H1 (cell line): ENCODE data around the gene USP17L13. TPM values are rescaled to one million over a fixed set of nuclear protein-coding genes. Genes with fewer than 3 reads are reported as not detected.
"Not testable (repeated sequence)": the region's sequence is repeated elsewhere in the genome, so short reads cannot be mapped to it uniquely, and the experiment has no call there.

Experiments used
- CTCF ChIA-PET: fragments of 300-600 bp; sonication (Branson Sonifier 250); formaldehyde crosslinking; loops from one replicate; lab custom pipeline; 2021; ENCODE audit not compliant: partially characterized antibody; lab: Charles Lee
- POLR2A ChIA-PET: fragments of 300-600 bp; sonication (Branson Sonifier 250); formaldehyde crosslinking; loops from one replicate; lab custom pipeline; 2021; ENCODE audit warnings: inconsistent platforms; ENCODE audit not compliant: partially characterized antibody; lab: Charles Lee
- DNase-seq, 2 experiments: peaks; one replicate each; pipeline versions ENCODE4 v3.0.0 to v3.0.0-alpha.2; 2010 to 2022; ENCODE audit warnings: low spot score in 2 of 2, low read depth in 1 of 2, mixed read lengths in 1 of 2
- FAIRE-seq: peaks from 2 replicates; lab custom pipeline; 2011; peaks lifted over from hg19 to GRCh38; lab: Jason Lieb, UNC
- H2AFZ ChIP-seq: 2 replicates; pipeline ENCODE4 v1.8.1; 2012; ENCODE audit warnings: low read length, inconsistent platforms
- H2AK5ac ChIP-seq: 2 replicates; pipeline ENCODE4 v1.6.1; 2013; ENCODE audit warnings: low read depth, low read length
- H2BK120ac ChIP-seq: replicated peaks from 2 replicates; pipeline ENCODE3; 2013; ENCODE audit warnings: low read depth, low read length, inconsistent platforms
- H2BK12ac ChIP-seq: 2 replicates; pipeline ENCODE4 v1.6.1; 2013; ENCODE audit warnings: low read depth, low read length
- H2BK15ac ChIP-seq: 2 replicates; pipeline ENCODE4 v1.6.1; 2013; ENCODE audit warnings: low read length
- H2BK20ac ChIP-seq: 2 replicates; pipeline ENCODE4 v1.6.1; 2013; ENCODE audit warnings: low read length
- H2BK5ac ChIP-seq: 2 replicates; pipeline ENCODE4 v1.6.1; 2013; ENCODE audit warnings: low read depth, low read length
- H3K14ac ChIP-seq: 2 replicates; pipeline ENCODE4 v1.6.1; 2013; ENCODE audit warnings: inconsistent platforms; ENCODE audit not compliant: insufficient read length
- H3K18ac ChIP-seq: 2 replicates; pipeline ENCODE4 v1.6.1; 2013; ENCODE audit warnings: low read length; ENCODE audit errors: extremely low read depth
- H3K23ac ChIP-seq: 2 replicates; pipeline ENCODE4 v1.6.1; 2013; ENCODE audit warnings: inconsistent platforms; ENCODE audit not compliant: insufficient read length
- H3K23me2 ChIP-seq: 2 replicates; pipeline ENCODE4 v1.6.1; 2013; ENCODE audit warnings: low read depth, low read length
- H3K27ac ChIP-seq: 2 replicates; pipeline ENCODE4 v1.6.1; 2011; ENCODE audit warnings: low read depth, low read length, inconsistent platforms
- H3K27me3 ChIP-seq, 4 experiments: replicated peaks in 1 of 4; 1 replicate in 1 of 4; 2 replicates in 3 of 4; pipeline versions ENCODE4 v1.6.1 to v1.8.1; 2011 to 2013; ENCODE audit warnings: low read length in 3 of 4, mild to moderate bottlenecking in 3 of 4, inconsistent platforms in 2 of 4, mixed read lengths in 2 of 4, moderate library complexity in 1 of 4; ENCODE audit not compliant: control insufficient read depth in 3 of 4, insufficient read depth in 3 of 4; ENCODE audit errors: extremely low read depth in 1 of 4
- H3K36me3 ChIP-seq, 4 experiments: 2 replicates each; pipeline versions ENCODE4 v1.6.1 to v1.8.1; 2011 to 2013; ENCODE audit warnings: mild to moderate bottlenecking in 4 of 4, low read length in 3 of 4, moderate library complexity in 2 of 4, control low read depth in 1 of 4, inconsistent platforms in 1 of 4; ENCODE audit not compliant: insufficient read depth in 4 of 4, control insufficient read depth in 2 of 4
- H3K4ac ChIP-seq: replicated peaks from 2 replicates; pipeline ENCODE3; 2013; ENCODE audit warnings: low read length, low read depth, mixed read lengths, inconsistent platforms; ENCODE audit not compliant: insufficient read length
- H3K4me1 ChIP-seq, 4 experiments: replicated peaks in 1 of 4; 1 replicate in 1 of 4; 2 replicates in 3 of 4; pipeline versions ENCODE4 v1.6.1 to v1.8.1; 2011 to 2013; ENCODE audit warnings: low read length in 3 of 4, inconsistent platforms in 2 of 4, mixed read lengths in 1 of 4; ENCODE audit not compliant: insufficient read depth in 4 of 4, control insufficient read depth in 3 of 4
- H3K4me2 ChIP-seq, 2 experiments: 2 replicates each; pipeline versions ENCODE4 v1.6.1 to v1.8.1; 2011 to 2013; ENCODE audit warnings: low read depth in 2 of 2, low read length in 2 of 2, control low read depth in 1 of 2, inconsistent platforms in 1 of 2, mild to moderate bottlenecking in 1 of 2; ENCODE audit not compliant: insufficient read depth in 1 of 2
- H3K4me3 ChIP-seq, 4 experiments: fragments of 200-600, 300-600 bp in 1 of 4; sonication (generic), shearing (Covaris generic), sonication (Bioruptor Twin) in 1 of 4; 2 replicates each; pipeline versions ENCODE4 v1.5.1 to v1.8.1; 2011 to 2016; ENCODE audit warnings: low read length in 4 of 4, low read depth in 3 of 4, control low read depth in 2 of 4, inconsistent platforms in 2 of 4, mild to moderate bottlenecking in 2 of 4, mixed read lengths in 1 of 4, moderate library complexity in 1 of 4; ENCODE audit not compliant: insufficient read depth in 2 of 4; ENCODE audit errors: extremely low read depth in 1 of 4
- H3K56ac ChIP-seq: replicated peaks from 2 replicates; pipeline ENCODE3; 2013; ENCODE audit warnings: low read depth, mild to moderate bottlenecking, mixed read lengths, low read length, inconsistent platforms; ENCODE audit not compliant: insufficient read length
- H3K79me1 ChIP-seq: 2 replicates; pipeline ENCODE4 v1.6.1; 2013; ENCODE audit warnings: low read depth, low read length, control low read depth
- H3K79me2 ChIP-seq, 2 experiments: 2 replicates each; pipeline versions ENCODE4 v1.6.1 to v1.8.1; 2012 to 2013; ENCODE audit warnings: low read length in 2 of 2, mild to moderate bottlenecking in 2 of 2, inconsistent platforms in 1 of 2; ENCODE audit not compliant: insufficient read depth in 2 of 2, control insufficient read depth in 1 of 2
- H3K9ac ChIP-seq, 4 experiments: replicated peaks in 1 of 4; 1 replicate in 1 of 4; 2 replicates in 3 of 4; pipeline versions ENCODE4 v1.6.1 to v1.8.1; 2011 to 2013; ENCODE audit warnings: low read depth in 3 of 4, low read length in 3 of 4, control low read depth in 2 of 4, mild to moderate bottlenecking in 2 of 4, moderate library complexity in 2 of 4, inconsistent platforms in 1 of 4; ENCODE audit errors: extremely low read depth in 1 of 4
- H3K9me3 ChIP-seq, 2 experiments: 2 replicates each; pipeline versions ENCODE4 v1.6.1 to v1.8.1; 2012 to 2013; ENCODE audit warnings: mild to moderate bottlenecking in 2 of 2, moderate library complexity in 2 of 2, control low read depth in 1 of 2, inconsistent platforms in 1 of 2, low read depth in 1 of 2, low read length in 1 of 2, mixed read lengths in 1 of 2; ENCODE audit not compliant: insufficient read depth in 2 of 2
- H4K20me1 ChIP-seq, 2 experiments: replicated peaks in 1 of 2; 2 replicates each; pipeline versions ENCODE3 to v1.8.1; 2011 to 2013; ENCODE audit warnings: inconsistent platforms in 2 of 2, low read length in 2 of 2, mild to moderate bottlenecking in 1 of 2; ENCODE audit not compliant: insufficient read depth in 2 of 2, control insufficient read depth in 1 of 2
- H4K5ac ChIP-seq: 2 replicates; pipeline ENCODE4 v1.6.1; 2013; ENCODE audit warnings: low read length, low read depth, mixed read lengths, inconsistent platforms; ENCODE audit not compliant: insufficient read length
- H4K8ac ChIP-seq: 2 replicates; pipeline ENCODE4 v1.8.0; 2013; ENCODE audit warnings: mild to moderate bottlenecking, moderate library complexity, low read length, inconsistent platforms; ENCODE audit not compliant: insufficient read depth; ENCODE audit errors: extremely low read depth
- H4K91ac ChIP-seq: replicated peaks from 2 replicates; pipeline ENCODE3; 2013; ENCODE audit warnings: low read length, mixed read lengths, inconsistent platforms; ENCODE audit not compliant: insufficient read length
- WGBS, 2 experiments: shearing (Covaris generic) in 1 of 2; methylation state at CpG; one replicate each; pipeline versions ENCODE4 v1.1.6 to v1.1.7; 2013 to 2015; ENCODE audit warnings: low lambda C conversion rate in 2 of 2, mixed read lengths in 2 of 2, inconsistent platforms in 1 of 2, low coverage in 1 of 2, missing lambda C conversion rate in 1 of 2; ENCODE audit not compliant: insufficient replicate concordance in 2 of 2, insufficient coverage in 1 of 2, insufficient read length in 1 of 2; ENCODE audit errors: extremely low coverage in 1 of 2, missing lambda C conversion rate in 1 of 2; 5-methylcytosine and 5-hydroxymethylcytosine counted together
- polyA plus RNA-seq, 7 experiments: library from polyadenylated mRNA; depleted of rRNA in 3 of 7; stranded (reverse) in 5 of 7; unstranded in 2 of 7; fragments of >200 nt in 5 of 7; fragments of 200-250 nt in 2 of 7; gene quantifications; 1 replicate in 5 of 7; 2 replicates in 1 of 7; 4 replicates in 1 of 7; pipeline versions ENCODE4 v1.2.1 to v1.2.3, GENCODE V29; 2011 to 2013; ENCODE audit warnings: missing spikeins in 2 of 7, mixed read lengths in 2 of 7
- total RNA-seq: library from RNA; stranded (reverse); fragmentation: NEBNext Ultra II Directional; extraction: Animal tissue kit (Norgen Biotek cat#: 25700); gene quantifications from 2 replicates; pipeline ENCODE4 v1.2.1, GENCODE V29; 2021

Gene USP17L13
- total and polyA plus RNA-seq, 2 of the 8 experiments (the other 6 are each of a cell fraction or from before 2014, with no cell fraction given): not detected

DNA sequence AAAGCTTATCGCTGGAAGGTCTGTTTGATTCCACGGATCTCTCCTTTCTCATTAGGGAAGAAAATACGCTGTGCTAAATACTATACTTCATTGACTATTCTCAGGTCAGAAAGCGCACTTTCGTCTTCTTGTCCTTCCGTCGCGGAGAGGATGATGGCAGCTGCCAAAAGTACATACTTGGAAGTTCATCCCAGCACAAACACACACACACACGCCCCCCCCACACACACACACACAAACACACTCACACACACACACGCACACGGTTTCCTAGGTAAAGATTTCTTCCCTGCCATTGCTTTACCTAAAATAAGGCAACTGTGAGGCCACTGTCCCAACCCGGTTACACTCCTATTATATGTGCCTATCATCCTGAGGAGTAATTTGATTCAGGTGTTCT, 13.8 kb downstream of the USP17L13 start:
- H3K4me3 ChIP-seq, H3K27me3 ChIP-seq, H4K8ac ChIP-seq, DNase-seq, H3K9ac ChIP-seq, H2BK5ac ChIP-seq, H3K36me3 ChIP-seq, H3K27ac ChIP-seq, H3K4ac ChIP-seq, H3K79me2 ChIP-seq, H4K91ac ChIP-seq, H4K5ac ChIP-seq, H2AFZ ChIP-seq, H3K4me1 ChIP-seq, CTCF ChIA-PET, FAIRE-seq, H2BK120ac ChIP-seq, H2AK5ac ChIP-seq, POLR2A ChIA-PET, H2BK15ac ChIP-seq, H3K23ac ChIP-seq, H3K56ac ChIP-seq, H3K79me1 ChIP-seq, H3K14ac ChIP-seq, H3K23me2 ChIP-seq, H2BK12ac ChIP-seq, H3K4me2 ChIP-seq, H2BK20ac ChIP-seq, H3K18ac ChIP-seq, H4K20me1 ChIP-seq: not testable (repeated sequence)
- 82% methylated on average over 12 of the region's 12 CpGs; no CpG with 5 or more reads in 1 of the 2 experiments for WGBS, 2 experiments
- H3K9me3 ChIP-seq: peaks cover 5 to 13% of the 10 kb centered on the region in 2 experiments

DNA sequence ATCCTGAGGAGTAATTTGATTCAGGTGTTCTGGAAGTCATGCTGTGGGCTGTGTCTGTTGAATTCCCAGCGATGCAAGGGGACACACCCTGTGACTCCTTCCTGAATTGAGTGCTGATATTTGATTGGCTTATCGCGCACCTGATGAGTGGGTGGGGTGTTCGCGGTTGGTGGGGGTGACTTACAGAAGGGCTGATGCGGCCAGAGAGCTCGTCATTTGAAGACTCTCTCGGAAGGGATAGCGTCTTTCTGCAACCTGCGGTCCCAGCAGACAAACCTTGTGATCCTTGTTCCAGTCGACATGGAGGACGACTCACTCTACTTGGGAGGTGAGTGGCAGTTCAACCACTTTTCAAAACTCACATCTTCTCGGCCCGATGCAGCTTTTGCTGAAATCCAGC, 18.9 kb downstream of the USP17L13 start, which contains the start of gene USP17L17:
Gene USP17L17, plus strand, starts transcription at position 301 of the 400 bp plus-strand sequence. Its CDS starts 0 bp downstream, at position 301.
- H3K56ac ChIP-seq, H2BK5ac ChIP-seq, H3K23me2 ChIP-seq, H3K27me3 ChIP-seq, H3K27ac ChIP-seq, H2AFZ ChIP-seq, H2BK12ac ChIP-seq, H3K23ac ChIP-seq, H3K79me1 ChIP-seq, H3K36me3 ChIP-seq, H4K8ac ChIP-seq, H3K9ac ChIP-seq, POLR2A ChIA-PET, H3K18ac ChIP-seq, H4K5ac ChIP-seq, H3K4ac ChIP-seq, H3K79me2 ChIP-seq, H4K91ac ChIP-seq, H3K4me3 ChIP-seq, DNase-seq, H2BK15ac ChIP-seq, H2BK120ac ChIP-seq, H3K14ac ChIP-seq, CTCF ChIA-PET, H4K20me1 ChIP-seq, H3K4me1 ChIP-seq, H2BK20ac ChIP-seq, FAIRE-seq, H3K4me2 ChIP-seq, H2AK5ac ChIP-seq: not testable (repeated sequence)
- 88% methylated on average over 6 of the region's 14 CpGs; no CpG with 5 or more reads in 1 of the 2 experiments for whole genome bisulfite sequencing, 2 experiments
- peaks cover 3 to 12% of the 10 kb centered on the region in 2 experiments; a peak in 2 of 4 replicates for H3K9me3 ChIP-seq
